ENCODE data around the gene TMEM45B. TPM values are rescaled to one million over a fixed set of nuclear protein-coding genes. Genes with fewer than 3 reads are reported as not detected.
A peak's percentile ranks its signal among the peaks of the same experiment; 100 is the strongest.

TMEM45B gene
- total and polyA plus RNA-seq, 3 experiments from 2014 or later: 0.44 to 1.6 (median 0.58) TPM

DNA sequence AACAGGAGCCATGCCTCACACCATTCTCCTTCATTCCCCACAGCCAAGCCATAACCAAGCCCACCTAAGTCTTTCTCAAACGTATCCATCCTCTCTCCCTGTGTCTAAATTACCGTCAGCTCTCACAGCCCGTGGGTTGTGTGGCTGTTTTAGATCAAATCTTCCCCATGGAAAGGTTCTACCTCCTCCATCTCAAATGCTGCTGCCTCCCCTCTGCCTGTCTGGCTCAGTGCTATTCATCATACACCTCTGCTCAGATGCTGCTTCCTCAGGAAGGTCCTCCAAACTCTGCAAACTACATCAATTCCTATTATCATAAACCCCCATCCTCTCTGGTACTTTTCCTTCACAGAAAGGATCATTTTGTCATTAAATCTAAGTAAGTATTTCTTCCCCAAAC lies 64.7 kb downstream of the TMEM45B start:
- POLR2A ChIA-PET: no interaction called here
- Histone ChIP-seq H3K9me3 (ENCODE audit: low read length) (no peaks in the 10 kb centered on the region), H3K27ac (ENCODE audit: low read depth, low read length) (no peak overlapping the region), H3K27me3 (ENCODE audit: insufficient read depth, low read length, poor library complexity, severe bottlenecking) (no peaks in the 10 kb centered on the region), H3K4me3 (ENCODE audit: low read length) (no peak overlapping the region), H3K4me1 (ENCODE audit: insufficient read depth, low read length) (no peaks in the 10 kb centered on the region), H3K36me3 (ENCODE audit: insufficient read depth, low read length) (peaks cover 72% of the 10 kb centered on the region)
- H3K9me3 Mint-ChIP-seq: no peaks in the 10 kb centered on the region
- DNase-seq: no peak
- H3K36me3 Mint-ChIP-seq: peaks cover 12 to 97% (median 37%) of the 10 kb centered on the region in 3 donors
- peaks cover 0 to 5% (median 2%) of the 10 kb centered on the region in 3 donors for H3K4me1 Mint-ChIP-seq
- no peak overlapping the region for H3K4me3 Mint-ChIP-seq
- H3K27ac Mint-ChIP-seq: peak overlapping the region in 6 of 8 donors; percentile 1 to 61 (median 46)
- CTCF ChIA-PET: no interaction called here
- no peaks in the 10 kb centered on the region for H3K27me3 Mint-ChIP-seq

DNA sequence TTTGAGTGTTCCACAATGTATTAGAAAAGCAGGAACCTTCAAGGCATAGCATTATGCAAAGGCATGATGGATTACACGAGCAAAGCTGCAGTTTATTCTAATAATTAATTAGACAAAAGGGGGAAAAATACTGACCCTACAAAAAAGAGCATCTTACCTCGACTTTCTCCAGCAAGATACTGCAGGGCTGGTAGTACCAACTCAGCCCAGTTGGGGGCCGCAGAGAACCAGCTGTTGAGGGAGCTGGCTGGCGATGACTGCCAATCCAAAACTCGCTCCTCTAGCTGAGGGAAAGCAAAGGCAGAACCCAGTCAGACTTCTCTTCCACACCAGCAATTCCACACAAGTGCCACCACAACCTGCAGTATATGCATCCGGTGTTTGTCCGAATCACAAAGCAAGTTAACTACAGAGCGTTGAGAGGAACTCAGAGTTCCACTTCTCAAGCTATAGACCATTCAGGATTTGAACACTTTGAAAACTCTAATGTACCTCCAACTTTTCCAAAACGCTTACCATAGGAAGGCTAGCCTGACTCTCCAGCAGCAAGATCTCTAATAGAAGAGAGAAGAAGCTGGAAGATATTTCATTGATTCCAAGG lies 66.0 kb downstream of the TMEM45B start:
- Mint-ChIP-seq H3K36me3 (peaks cover 19 to 98% (median 42%) of the 10 kb centered on the region in 3 donors), H3K27ac (peak overlapping the region in 1 of 8 donors; percentile 88), H3K27me3 (no peaks in the 10 kb centered on the region), H3K4me1 (peaks cover 0 to 5% (median 2%) of the 10 kb centered on the region in 3 donors), H3K9me3 (no peaks in the 10 kb centered on the region), H3K4me3 (no peak overlapping the region)
- H3K9me3 ChIP-seq (ENCODE audit: low read length): no peaks in the 10 kb centered on the region
- H3K4me3 ChIP-seq (ENCODE audit: low read length): no peak overlapping the region
- POLR2A ChIA-PET: no interaction called here
- no peaks in the 10 kb centered on the region for H3K27me3 ChIP-seq (ENCODE audit: insufficient read depth, low read length, poor library complexity, severe bottlenecking)
- H3K36me3 ChIP-seq (ENCODE audit: insufficient read depth, low read length): peaks cover 72% of the 10 kb centered on the region
- DNase-seq: peak in 1 of 5 donors; percentile 37
- H3K27ac ChIP-seq (ENCODE audit: low read depth, low read length): no peak overlapping the region
- no peaks in the 10 kb centered on the region for H3K4me1 ChIP-seq (ENCODE audit: insufficient read depth, low read length)
- CTCF ChIA-PET: interaction anchor here (0.8 to 1.8 kb wide), 4 partner anchors 13 to 250 kb away, joined by 3 to 19 read pairs (median 4); no protein-coding TSS in a partner anchor

DNA sequence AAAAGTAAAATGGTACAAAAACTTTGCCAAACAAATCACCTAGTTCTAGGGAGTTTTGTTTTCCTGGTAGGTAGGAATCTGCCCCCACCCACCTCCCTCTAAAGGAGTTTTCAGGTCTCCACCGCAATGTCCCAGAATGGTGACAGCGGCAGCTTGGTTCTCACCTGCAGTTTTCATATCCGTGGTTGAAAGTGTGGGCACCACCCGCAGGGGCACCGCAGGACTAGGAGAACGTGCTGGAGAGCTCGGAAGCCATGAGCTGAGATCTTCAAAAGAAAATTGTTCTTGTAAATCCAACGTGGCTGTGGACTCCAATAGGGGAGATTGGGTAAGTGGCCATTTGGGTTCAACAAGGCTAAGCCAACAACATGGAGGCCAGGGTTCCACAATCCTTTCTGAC lies 68.9 kb downstream of the TMEM45B start:
- H3K27ac ChIP-seq (ENCODE audit: low read depth, low read length): no peak overlapping the region
- H3K36me3 ChIP-seq (ENCODE audit: insufficient read depth, low read length): peaks cover 73% of the 10 kb centered on the region
- H3K4me1 ChIP-seq (ENCODE audit: insufficient read depth, low read length): peaks cover 16% of the 10 kb centered on the region
- ChIA-PET CTCF (interaction anchor here (1.4 kb wide), 2 partner anchors 247 to 248 kb away, joined by 3 to 4 read pairs; no protein-coding TSS in a partner anchor), POLR2A (no interaction called here)
- Mint-ChIP-seq H3K9me3 (no peaks in the 10 kb centered on the region), H3K27me3 (no peaks in the 10 kb centered on the region), H3K27ac (peak overlapping the region in 1 of 8 donors; percentile 50), H3K4me3 (no peak overlapping the region), H3K4me1 (peaks cover 11 to 24% (median 18%) of the 10 kb centered on the region in 3 donors), H3K36me3 (peaks cover 23 to 95% (median 38%) of the 10 kb centered on the region in 3 donors)
- no peaks in the 10 kb centered on the region for H3K9me3 ChIP-seq (ENCODE audit: low read length)
- no peak for DNase-seq
- H3K27me3 ChIP-seq (ENCODE audit: insufficient read depth, low read length, poor library complexity, severe bottlenecking): no peaks in the 10 kb centered on the region
- H3K4me3 ChIP-seq (ENCODE audit: low read length): no peak overlapping the region

DNA sequence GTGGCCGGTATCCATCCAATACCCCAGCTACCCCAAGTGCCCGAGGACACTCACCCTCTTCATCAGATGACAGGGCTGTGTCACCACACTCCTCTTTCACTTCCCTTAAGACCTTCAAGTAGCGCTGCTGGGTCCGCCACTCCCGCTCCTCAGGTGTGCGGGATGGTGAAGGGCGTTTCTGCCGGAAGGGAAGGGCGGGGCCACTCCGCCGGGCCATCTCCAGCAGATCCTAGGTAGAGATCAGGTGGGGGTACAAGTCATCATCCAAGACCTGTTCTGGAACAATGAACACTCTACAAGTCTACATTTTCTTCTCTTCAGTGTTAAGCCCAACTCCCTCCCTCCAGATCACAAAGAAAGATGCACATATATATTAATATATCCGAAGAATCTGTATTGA lies 69.7 kb downstream of the TMEM45B start:
- no peaks in the 10 kb centered on the region for H3K27me3 ChIP-seq (ENCODE audit: insufficient read depth, low read length, poor library complexity, severe bottlenecking)
- no peak overlapping the region for H3K27ac ChIP-seq (ENCODE audit: low read depth, low read length)
- peaks cover 20% of the 10 kb centered on the region for H3K4me1 ChIP-seq (ENCODE audit: insufficient read depth, low read length)
- ChIA-PET POLR2A (no interaction called here), CTCF (interaction anchor here (1.4 kb wide), 1 partner anchor 247 kb away, joined by 3 read pairs; no protein-coding TSS in a partner anchor)
- no peak overlapping the region for H3K4me3 Mint-ChIP-seq
- H3K27ac Mint-ChIP-seq: peak overlapping the region in 1 of 8 donors; percentile 46
- H3K36me3 Mint-ChIP-seq: peaks cover 20 to 97% (median 32%) of the 10 kb centered on the region in 3 donors
- peaks cover 72% of the 10 kb centered on the region for H3K36me3 ChIP-seq (ENCODE audit: insufficient read depth, low read length)
- no peak overlapping the region for H3K4me3 ChIP-seq (ENCODE audit: low read length)
- H3K9me3 ChIP-seq (ENCODE audit: low read length): no peaks in the 10 kb centered on the region
- no peaks in the 10 kb centered on the region for H3K27me3 Mint-ChIP-seq
- no peaks in the 10 kb centered on the region for H3K9me3 Mint-ChIP-seq
- H3K4me1 Mint-ChIP-seq: peaks cover 14 to 28% (median 23%) of the 10 kb centered on the region in 3 donors
- DNase-seq: no peak

DNA sequence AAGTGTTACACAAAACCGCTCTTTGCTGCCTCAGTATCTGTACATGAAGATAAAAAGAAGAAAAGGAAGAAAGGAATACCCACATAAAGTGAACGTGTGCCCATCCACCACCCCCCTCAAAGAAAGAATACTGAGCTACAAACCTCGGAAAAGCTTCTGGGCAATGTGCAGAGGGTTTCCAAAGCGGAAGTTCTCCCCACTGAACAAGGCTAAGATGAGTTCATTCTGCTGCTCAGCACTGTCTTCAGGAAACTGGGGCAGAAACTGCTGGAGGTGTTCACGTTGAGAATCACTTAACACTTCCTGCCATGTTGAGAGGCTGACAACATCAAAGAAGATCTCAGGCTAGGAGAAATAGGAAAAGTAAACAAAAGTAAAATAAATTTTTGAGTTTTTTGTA lies 72.8 kb downstream of the TMEM45B start:
- H3K4me1 Mint-ChIP-seq: peaks cover 28 to 49% (median 46%) of the 10 kb centered on the region in 3 donors
- H3K4me1 ChIP-seq (ENCODE audit: insufficient read depth, low read length): peaks cover 20% of the 10 kb centered on the region
- H3K27me3 ChIP-seq (ENCODE audit: insufficient read depth, low read length, poor library complexity, severe bottlenecking): no peaks in the 10 kb centered on the region
- peak overlapping the region in 3 of 7 donors; percentile 23 to 61 (median 47) for H3K4me3 Mint-ChIP-seq
- H3K27ac Mint-ChIP-seq: peak overlapping the region in 7 of 8 donors; percentile 55 to 93 (median 69)
- H3K9me3 ChIP-seq (ENCODE audit: low read length): no peaks in the 10 kb centered on the region
- H3K9me3 Mint-ChIP-seq: no peaks in the 10 kb centered on the region
- H3K36me3 Mint-ChIP-seq: peaks cover 20 to 89% (median 30%) of the 10 kb centered on the region in 3 donors
- no peaks in the 10 kb centered on the region for H3K27me3 Mint-ChIP-seq
- peaks cover 62% of the 10 kb centered on the region for H3K36me3 ChIP-seq (ENCODE audit: insufficient read depth, low read length)
- DNase-seq: peak in 2 of 5 donors; percentile 14 to 54
- no peak overlapping the region for H3K4me3 ChIP-seq (ENCODE audit: low read length)
- no peak overlapping the region for H3K27ac ChIP-seq (ENCODE audit: low read depth, low read length)
- CTCF ChIA-PET: interaction anchor here (0.9 kb wide), 1 partner anchor 244 kb away, joined by 3 read pairs; no protein-coding TSS in a partner anchor
- POLR2A ChIA-PET: no interaction called here

DNA sequence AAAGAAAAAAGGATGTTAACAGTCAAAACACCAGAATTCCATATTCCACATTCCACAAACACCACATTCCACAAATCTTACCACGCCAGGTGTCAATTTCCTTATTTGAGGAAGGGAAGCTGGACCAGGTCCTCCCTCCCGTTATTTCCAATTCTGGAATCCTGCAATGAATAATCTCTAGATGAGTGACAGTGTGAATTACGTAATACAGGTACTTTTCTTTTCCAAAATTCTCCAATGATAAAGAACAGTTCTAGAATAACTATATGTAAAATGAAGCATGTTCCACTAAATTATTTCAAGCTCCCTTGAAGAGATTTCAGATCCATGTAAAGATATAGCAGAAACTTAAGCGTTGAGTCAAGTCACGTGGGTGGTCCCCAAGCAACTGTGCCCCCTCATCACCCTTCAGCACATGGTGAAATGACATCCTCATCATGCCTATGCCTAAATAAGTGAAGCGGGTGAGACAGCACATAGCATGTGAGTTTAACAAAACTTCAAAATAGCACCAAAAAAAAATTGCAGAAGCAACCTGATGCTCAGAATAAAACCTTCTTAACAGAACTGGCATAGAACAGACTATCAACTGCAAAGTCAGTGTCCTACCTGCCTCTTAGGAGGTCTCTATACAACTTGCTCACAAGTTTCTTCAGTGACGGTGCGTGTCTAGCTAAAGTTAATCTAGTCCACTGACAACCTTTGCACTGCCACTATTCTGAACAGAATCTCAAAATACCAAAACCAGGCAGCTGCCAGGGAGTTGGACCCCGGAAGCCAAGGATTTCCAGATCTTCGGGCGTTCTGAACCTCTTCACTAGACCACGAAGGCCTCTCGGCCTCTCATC lies 78.9 kb downstream of the TMEM45B start:
- peak in 1 of 5 donors; percentile 10 for DNase-seq
- peak overlapping the region; percentile 65 for H3K27ac ChIP-seq (ENCODE audit: low read depth, low read length)
- H3K4me1 Mint-ChIP-seq: peaks cover 40 to 57% (median 52%) of the 10 kb centered on the region in 3 donors
- H3K4me1 ChIP-seq (ENCODE audit: insufficient read depth, low read length): peaks cover 24% of the 10 kb centered on the region
- ChIA-PET CTCF (interaction anchor here (0.8 to 1.4 kb wide), 3 partner anchors 13 to 237 kb away, joined by 3 to 7 read pairs (median 4); no protein-coding TSS in a partner anchor), POLR2A (interaction anchor here (0.6 to 1.0 kb wide), 4 partner anchors 40 to 226 kb away, joined by 3 read pairs; no protein-coding TSS in a partner anchor)
- H3K36me3 Mint-ChIP-seq: peaks cover 4 to 41% (median 8%) of the 10 kb centered on the region in 3 donors
- H3K4me3 ChIP-seq (ENCODE audit: low read length): peak overlapping the region; percentile 91
- peaks cover 17% of the 10 kb centered on the region for H3K36me3 ChIP-seq (ENCODE audit: insufficient read depth, low read length)
- H3K27me3 Mint-ChIP-seq: peaks cover 0 to 2% of the 10 kb centered on the region in 2 donors
- no peaks in the 10 kb centered on the region for H3K27me3 ChIP-seq (ENCODE audit: insufficient read depth, low read length, poor library complexity, severe bottlenecking)
- no peaks in the 10 kb centered on the region for H3K9me3 ChIP-seq (ENCODE audit: low read length)
- peak overlapping the region; percentile 79 to 97 (median 91) for H3K27ac Mint-ChIP-seq
- H3K9me3 Mint-ChIP-seq: no peaks in the 10 kb centered on the region
- peak overlapping the region; percentile 90 to 96 (median 93) for H3K4me3 Mint-ChIP-seq

DNA sequence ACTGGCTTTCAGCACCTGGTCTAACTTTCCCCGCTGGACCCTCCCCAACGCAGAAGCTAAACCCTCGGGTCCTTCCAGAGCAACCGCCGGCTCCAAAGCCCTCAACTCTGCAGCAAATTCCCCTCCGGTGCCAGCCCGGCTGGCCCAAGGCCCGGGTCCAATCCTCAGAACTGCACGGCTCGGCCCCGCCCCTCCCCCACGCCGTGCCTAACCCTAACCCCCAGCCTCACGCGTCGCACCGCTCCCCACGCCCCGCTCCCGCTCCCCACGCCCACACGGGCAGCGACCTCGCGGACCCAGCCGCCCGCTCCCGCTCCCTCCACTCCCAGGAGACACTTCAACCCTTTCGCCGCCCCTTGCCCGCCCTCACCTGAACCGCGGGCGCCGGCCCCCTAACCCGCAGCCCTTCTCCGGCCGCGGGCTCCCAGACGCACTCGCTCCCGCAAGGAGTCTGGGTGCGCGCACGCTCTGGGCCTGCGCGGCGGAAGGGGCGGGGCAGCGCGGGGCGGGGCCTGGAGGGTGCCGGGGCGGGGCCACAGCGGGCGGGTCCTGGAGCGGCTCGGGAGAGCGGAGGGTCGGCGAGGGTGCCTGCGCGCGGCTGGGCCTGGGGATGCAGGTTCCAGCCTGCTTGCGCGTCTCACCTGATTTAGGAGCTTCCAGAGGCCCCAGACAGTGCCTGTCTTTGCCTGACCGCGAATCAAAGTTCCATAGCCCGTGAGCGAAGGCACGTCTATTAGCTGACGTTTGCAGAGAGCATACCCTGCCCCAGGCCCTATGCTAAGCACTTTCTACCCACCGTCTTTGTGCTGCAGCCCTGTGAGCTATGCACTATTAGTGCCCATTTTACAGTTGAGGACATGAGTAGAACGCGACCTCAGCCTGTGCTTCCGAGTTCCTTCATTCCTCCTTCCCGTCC lies 79.7 kb downstream of the TMEM45B start, which contains the start of gene NFRKB:
Gene NFRKB, minus strand, starts transcription at position 453 of the 916 bp plus-strand sequence. CDS start 2,729 bp downstream, outside the sequence.
- H3K4me3 Mint-ChIP-seq: peak within 1 kb of the TSS; percentile 90 to 96 (median 93)
- DNase-seq: peak; percentile 79 to 89 (median 85)
- POLR2A ChIA-PET: interaction anchor here (0.6 to 1.0 kb wide), 6 partner anchors 41 to 226 kb away, joined by 3 to 4 read pairs (median 3); partner anchors contain the start of gene PRDM10

More for the DNA sequence above, 79.7 kb downstream of the TMEM45B start, which contains the start of gene NFRKB:
- Mint-ChIP-seq H3K9me3 (no peaks in the 10 kb centered on the region), H3K4me1 (peaks cover 35 to 50% (median 44%) of the 10 kb centered on the region in 3 donors), H3K36me3 (peaks cover 4 to 36% (median 12%) of the 10 kb centered on the region in 3 donors), H3K27me3 (peaks cover 0 to 2% of the 10 kb centered on the region in 2 donors), H3K27ac (peak within 1 kb of the TSS; percentile 79 to 97 (median 91))
- Histone ChIP-seq H3K9me3 (ENCODE audit: low read length) (no peaks in the 10 kb centered on the region), H3K27ac (ENCODE audit: low read depth, low read length) (peak within 1 kb of the TSS; percentile 65), H3K4me1 (ENCODE audit: insufficient read depth, low read length) (peaks cover 20% of the 10 kb centered on the region), H3K27me3 (ENCODE audit: insufficient read depth, low read length, poor library complexity, severe bottlenecking) (no peaks in the 10 kb centered on the region), H3K4me3 (ENCODE audit: low read length) (peak within 1 kb of the TSS; percentile 91), H3K36me3 (ENCODE audit: insufficient read depth, low read length) (peaks cover 17% of the 10 kb centered on the region)
- CTCF ChIA-PET: interaction anchor here (0.9 to 1.4 kb wide), 3 partner anchors 14 to 1021 kb away, joined by 3 to 7 read pairs (median 4); partner anchors contain the start of gene SNX19

Measured in CD8-positive, alpha-beta memory T cell (primary cell).